ENCODE data around the gene CCDC192. TPM values are rescaled to one million over a fixed set of nuclear protein-coding genes. Genes with fewer than 3 reads are reported as not detected.
A peak's percentile ranks its signal among the peaks of the same experiment; 100 is the strongest.
"Not testable (repeated sequence)": the region's sequence is repeated elsewhere in the genome, so short reads cannot be mapped to it uniquely, and the experiment has no call there.

CCDC192 gene
- total and polyA plus RNA-seq, 5 experiments from 2014 or later = not detected

DNA sequence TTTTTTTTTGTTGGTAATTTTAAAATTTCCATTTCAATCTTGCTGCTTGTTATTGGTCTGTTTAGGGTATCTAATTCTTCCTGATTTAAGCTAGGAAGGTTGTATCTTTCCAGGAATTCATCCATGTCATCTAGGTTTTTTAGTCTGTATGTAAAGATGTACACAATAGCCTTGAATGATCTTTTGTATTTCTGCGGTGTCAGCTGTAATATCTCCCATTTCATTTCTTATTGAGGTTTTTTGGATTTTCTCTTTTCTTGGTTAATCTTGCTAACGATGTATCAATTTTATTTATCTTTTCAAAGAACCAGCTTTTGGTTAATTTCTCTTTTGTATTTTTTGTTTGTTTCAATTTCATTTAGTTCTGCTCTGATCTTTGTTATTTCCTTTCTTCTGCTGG is 79.3 kb downstream of the CCDC192 start:
- DNase-seq, H3K27ac Mint-ChIP-seq, H3K4me1 Mint-ChIP-seq, H3K4me3 Mint-ChIP-seq, POLR2A ChIA-PET, H3K36me3 Mint-ChIP-seq, ATAC-seq: not testable (repeated sequence)
- H3K9me3 Mint-ChIP-seq = peaks cover 0 to 42% (median 11%) of the 10 kb centered on the region in 9 donors
- peaks cover 0 to 14% (median 0%) of the 10 kb centered on the region in 5 donors for H3K27me3 Mint-ChIP-seq

DNA sequence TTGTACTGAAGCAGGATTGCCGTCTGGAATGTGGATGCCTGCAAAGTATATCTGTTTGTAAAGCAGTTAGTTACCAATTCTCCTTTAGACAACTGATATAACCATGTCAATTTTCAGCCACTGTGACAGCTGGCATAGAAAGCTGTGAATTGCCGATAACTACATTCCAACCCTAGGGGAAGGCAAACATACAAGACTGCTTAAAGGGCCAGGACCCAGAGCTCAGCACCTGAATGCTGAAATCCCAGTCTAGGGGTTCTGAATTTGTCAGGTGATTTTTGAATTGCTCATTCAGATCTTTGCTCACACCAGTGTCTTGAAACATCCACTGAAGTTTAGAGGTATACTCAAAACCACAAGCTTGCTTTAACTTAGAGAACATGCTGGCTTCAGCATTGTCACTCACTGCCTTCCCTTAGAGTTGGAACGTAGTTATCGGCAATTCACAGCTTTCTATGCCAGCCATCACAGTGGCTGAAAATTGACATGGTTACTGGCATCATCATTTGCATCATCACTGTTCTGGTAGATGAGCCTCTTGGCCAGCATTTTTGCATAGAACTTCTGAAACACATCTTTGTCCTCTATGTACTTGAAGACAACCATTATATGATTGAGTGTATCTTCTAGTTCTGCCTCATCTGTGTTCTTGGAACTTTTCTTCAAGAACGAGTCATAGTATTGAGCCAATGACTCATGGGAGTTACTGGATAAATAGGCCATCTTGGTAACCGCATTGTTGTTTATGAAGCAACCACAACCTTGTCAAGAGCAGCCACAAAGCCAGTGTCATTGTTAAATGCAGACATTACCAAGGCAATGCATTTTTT is 82.1 kb downstream of the CCDC192 start:
- Mint-ChIP-seq H3K9me3 (peaks cover 3 to 35% (median 7%) of the 10 kb centered on the region in 9 donors), H3K4me3 (no peak overlapping the region), H3K27me3 (peaks cover 0 to 14% (median 4%) of the 10 kb centered on the region in 5 donors), H3K4me1 (no peaks in the 10 kb centered on the region), H3K27ac (no peak overlapping the region), H3K36me3 (peaks cover 0 to 3% (median 0%) of the 10 kb centered on the region in 3 donors)
- POLR2A ChIA-PET = no interaction called here
- ATAC-seq = no peak
- peak in 1 of 10 donors; percentile 1 for DNase-seq

GRCh38 chr5:127791439-127791838 is 88.2 kb downstream of the CCDC192 start:
- ATAC-seq = no peak
- Mint-ChIP-seq H3K4me3 (no peak overlapping the region), H3K4me1 (no peaks in the 10 kb centered on the region), H3K36me3 (peaks cover 0 to 21% (median 3%) of the 10 kb centered on the region in 3 donors), H3K27me3 (peaks cover 0 to 6% (median 0%) of the 10 kb centered on the region in 5 donors), H3K9me3 (peaks cover 5 to 36% (median 24%) of the 10 kb centered on the region in 9 donors), H3K27ac (no peak overlapping the region)
- no peak for DNase-seq
- POLR2A ChIA-PET = no interaction called here

GRCh38 chr5:127791908-127792307 is 88.7 kb downstream of the CCDC192 start:
- POLR2A ChIA-PET, ATAC-seq, H3K27ac Mint-ChIP-seq, H3K27me3 Mint-ChIP-seq, H3K4me1 Mint-ChIP-seq, DNase-seq, H3K4me3 Mint-ChIP-seq: not testable (repeated sequence)
- peaks cover 5 to 36% (median 24%) of the 10 kb centered on the region in 9 donors for H3K9me3 Mint-ChIP-seq
- H3K36me3 Mint-ChIP-seq = peaks cover 0 to 21% (median 3%) of the 10 kb centered on the region in 3 donors

DNA sequence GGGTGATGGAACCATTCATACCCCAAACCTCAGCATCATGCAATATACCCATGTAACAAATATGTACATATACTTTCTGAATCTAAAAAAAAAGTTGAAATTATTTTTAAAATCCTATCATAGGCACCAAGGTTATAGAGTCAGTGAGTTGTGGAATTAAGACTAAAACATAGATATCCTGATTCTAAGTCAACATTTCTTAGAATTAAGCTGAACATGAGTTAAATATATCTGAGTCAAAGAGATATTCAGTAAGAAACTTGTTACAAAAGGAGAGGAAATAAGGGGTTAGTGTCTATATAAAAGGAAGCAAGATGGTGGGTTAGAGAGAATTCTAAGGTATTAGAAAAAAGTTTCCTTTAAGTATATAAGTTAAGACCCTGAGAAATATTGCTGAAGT is 89.9 kb downstream of the CCDC192 start:
- Mint-ChIP-seq H3K9me3 (peaks cover 5 to 36% (median 22%) of the 10 kb centered on the region in 9 donors), H3K4me1 (no peaks in the 10 kb centered on the region), H3K27me3 (peaks cover 0 to 6% (median 0%) of the 10 kb centered on the region in 5 donors), H3K27ac (no peak overlapping the region), H3K4me3 (no peak overlapping the region), H3K36me3 (peaks cover 0 to 21% (median 3%) of the 10 kb centered on the region in 3 donors)
- no peak for DNase-seq
- ATAC-seq = no peak
- POLR2A ChIA-PET = no interaction called here

DNA sequence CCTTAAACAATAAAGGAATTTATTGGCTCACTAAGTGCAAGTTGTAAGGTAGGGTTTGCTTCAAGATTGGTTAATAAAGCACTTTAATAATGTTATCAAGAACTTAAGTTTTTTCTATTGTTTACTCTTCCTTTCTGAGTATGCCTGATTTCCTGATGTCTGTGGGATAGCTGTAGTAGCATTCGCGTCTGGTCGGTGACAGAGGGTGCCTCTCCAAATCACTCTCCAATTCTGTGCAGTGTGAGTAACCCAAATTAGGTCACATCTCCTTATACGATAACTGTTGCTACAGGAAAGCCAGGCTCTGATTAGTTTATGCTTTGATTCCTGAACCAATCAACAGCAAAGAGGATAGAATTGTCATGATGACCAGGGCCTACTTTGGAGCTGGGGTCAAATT is 90.7 kb downstream of the CCDC192 start:
- H3K27ac Mint-ChIP-seq = no peak overlapping the region

GRCh38 chr5:127796211-127796610 is 93.0 kb downstream of the CCDC192 start:
- DNase-seq = no peak
- no peaks in the 10 kb centered on the region for H3K4me1 Mint-ChIP-seq
- no peak for ATAC-seq
- H3K36me3 Mint-ChIP-seq = peaks cover 0 to 10% (median 3%) of the 10 kb centered on the region in 3 donors
- POLR2A ChIA-PET = no interaction called here
- H3K9me3 Mint-ChIP-seq = peaks cover 3 to 17% (median 12%) of the 10 kb centered on the region in 9 donors
- H3K27ac Mint-ChIP-seq = no peak overlapping the region
- peaks cover 0 to 10% (median 2%) of the 10 kb centered on the region in 5 donors for H3K27me3 Mint-ChIP-seq
- no peak overlapping the region for H3K4me3 Mint-ChIP-seq

More for the DNA sequence above, 90.7 kb downstream of the CCDC192 start:
- peaks cover 0 to 21% (median 3%) of the 10 kb centered on the region in 3 donors for H3K36me3 Mint-ChIP-seq
- no peak overlapping the region for H3K4me3 Mint-ChIP-seq
- H3K9me3 Mint-ChIP-seq = peaks cover 5 to 36% (median 22%) of the 10 kb centered on the region in 9 donors
- no peaks in the 10 kb centered on the region for H3K4me1 Mint-ChIP-seq
- POLR2A ChIA-PET = no interaction called here
- H3K27me3 Mint-ChIP-seq = peaks cover 0 to 10% (median 2%) of the 10 kb centered on the region in 5 donors
- no peak for DNase-seq
- ATAC-seq = no peak

DNA sequence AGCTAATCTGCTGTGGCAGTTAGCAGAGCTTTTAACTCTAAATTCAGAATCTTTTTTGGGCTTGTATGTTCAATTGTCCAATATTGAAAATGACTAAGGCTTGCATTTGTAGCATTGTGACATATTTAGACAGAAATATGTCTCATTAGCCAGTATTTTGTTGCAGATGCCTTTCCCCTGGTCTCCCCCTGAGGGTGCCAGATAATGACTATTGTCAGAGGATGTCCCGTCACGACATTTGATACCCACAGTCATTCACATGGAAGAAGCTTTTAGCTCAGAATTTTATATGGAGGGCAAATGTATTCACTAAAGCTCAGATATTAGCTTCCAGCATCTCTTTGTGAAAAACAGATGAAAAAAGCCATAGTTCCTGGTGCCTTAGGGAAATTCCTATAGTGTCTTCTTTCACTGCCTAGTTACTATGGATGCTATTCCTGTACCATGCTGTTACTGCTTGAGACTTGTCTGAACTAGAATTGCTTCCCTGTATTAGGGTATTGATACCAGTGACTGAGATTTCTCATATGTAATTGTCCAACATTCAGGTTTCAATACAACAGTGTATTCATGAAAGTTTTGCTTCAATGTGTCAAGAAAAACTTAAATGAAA is 96.2 kb downstream of the CCDC192 start:
- no peaks in the 10 kb centered on the region for H3K4me1 Mint-ChIP-seq
- H3K27ac Mint-ChIP-seq = no peak overlapping the region
- ATAC-seq (no peak), DNase-seq (no peak)
- H3K36me3 Mint-ChIP-seq = no peaks in the 10 kb centered on the region
- POLR2A ChIA-PET = no interaction called here
- no peak overlapping the region for H3K4me3 Mint-ChIP-seq
- peaks cover 0 to 10% (median 4%) of the 10 kb centered on the region in 5 donors for H3K27me3 Mint-ChIP-seq
- H3K9me3 Mint-ChIP-seq = no peaks in the 10 kb centered on the region

DNA sequence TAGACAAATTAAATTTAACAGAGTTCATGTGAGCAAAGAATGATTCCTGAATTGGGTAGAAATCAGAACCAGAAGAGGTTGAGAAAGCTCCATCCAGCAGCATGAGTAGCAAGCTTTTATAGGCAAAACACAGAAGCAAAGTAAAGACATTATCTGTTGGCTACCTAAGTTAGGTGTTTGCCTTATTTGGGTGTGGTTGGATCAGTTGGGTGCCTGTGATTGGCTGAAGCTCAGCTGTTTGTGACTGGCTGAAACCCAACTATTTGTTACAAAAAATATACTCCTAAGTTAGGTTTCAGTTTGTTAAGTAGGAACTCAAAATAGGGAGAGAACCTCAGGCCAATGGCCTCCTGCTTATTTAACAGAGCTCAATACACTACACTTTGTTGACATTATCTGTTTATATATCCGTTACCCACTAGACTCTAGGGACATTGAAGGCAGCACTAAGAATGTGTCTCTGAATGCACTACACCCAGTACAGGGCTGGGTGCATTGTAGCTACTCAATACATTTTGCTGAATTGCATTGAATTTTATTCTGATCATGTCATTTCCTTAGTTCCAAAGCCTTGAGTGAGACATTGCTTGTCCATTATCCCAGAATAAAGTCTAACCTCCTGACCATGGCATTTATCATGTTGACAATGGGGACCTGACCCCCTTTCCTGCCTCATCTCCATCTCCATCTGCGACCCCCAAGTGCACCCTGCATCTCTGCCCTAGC is 98.7 kb downstream of the CCDC192 start:
- no peaks in the 10 kb centered on the region for H3K4me1 Mint-ChIP-seq
- peaks cover 0 to 10% (median 4%) of the 10 kb centered on the region in 5 donors for H3K27me3 Mint-ChIP-seq
- no peaks in the 10 kb centered on the region for H3K9me3 Mint-ChIP-seq
- H3K36me3 Mint-ChIP-seq = no peaks in the 10 kb centered on the region
- ATAC-seq (no peak), DNase-seq (no peak)
- H3K4me3 Mint-ChIP-seq = no peak overlapping the region
- no peak overlapping the region for H3K27ac Mint-ChIP-seq
- POLR2A ChIA-PET = no interaction called here

- Mint-ChIP-seq H3K27ac (no peak overlapping the region), H3K4me3 (no peak overlapping the region)
These were observed 99.3 kb downstream of the CCDC192 start for GRCh38 chr5:127802477-127802865.

DNA sequence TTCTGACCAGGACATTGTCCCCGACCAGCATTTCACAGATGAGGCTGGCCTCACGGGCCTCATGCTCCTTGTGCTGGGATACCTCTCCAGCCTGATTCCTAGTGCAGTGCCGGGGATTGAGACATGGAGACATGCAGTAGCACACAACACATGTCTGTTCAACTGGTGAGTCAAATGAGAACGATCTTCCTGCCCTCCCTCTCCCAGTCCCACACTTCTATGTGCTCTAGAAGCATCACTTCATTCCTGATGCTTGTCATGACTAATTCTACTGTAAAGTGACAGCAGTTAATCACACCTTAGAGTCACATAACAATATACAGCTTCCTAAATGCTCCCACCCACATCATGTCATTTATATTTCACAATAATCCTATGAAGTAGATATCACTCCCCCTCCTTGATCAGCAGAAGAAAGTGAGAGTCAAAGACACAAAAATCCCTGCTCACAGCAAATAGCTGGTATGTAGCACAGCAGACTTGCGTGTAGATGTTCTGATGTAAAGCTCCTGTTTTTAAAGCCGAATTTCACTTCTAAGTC is 101.8 kb downstream of the CCDC192 start:
- POLR2A ChIA-PET = no interaction called here
- H3K4me1 Mint-ChIP-seq = no peaks in the 10 kb centered on the region

More at GRCh38 chr5:127802477-127802865, 99.3 kb downstream of the CCDC192 start:
- ATAC-seq = no peak
- Mint-ChIP-seq H3K9me3 (no peaks in the 10 kb centered on the region), H3K4me1 (no peaks in the 10 kb centered on the region), H3K36me3 (no peaks in the 10 kb centered on the region), H3K27me3 (peaks cover 0 to 10% (median 4%) of the 10 kb centered on the region in 5 donors)
- no peak for DNase-seq
- POLR2A ChIA-PET = no interaction called here

DNA sequence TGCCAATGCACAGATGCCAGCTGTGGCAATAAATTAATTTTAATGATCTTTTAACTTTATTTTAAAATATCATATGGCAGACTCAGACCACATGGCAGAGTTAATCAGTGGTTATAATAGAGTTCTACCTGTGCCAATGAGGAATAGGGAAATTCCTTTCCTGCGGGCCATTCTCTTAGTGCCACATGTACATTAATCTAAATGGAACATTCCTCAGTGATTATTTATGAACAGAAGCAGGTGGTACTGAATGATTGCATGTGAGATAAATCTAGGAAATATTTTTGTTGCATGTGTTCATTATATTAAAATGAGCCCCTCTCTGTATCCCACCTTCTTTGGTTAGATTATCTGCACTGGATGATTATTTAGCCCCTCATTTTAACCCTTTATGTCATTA is 102.3 kb downstream of the CCDC192 start:
- Mint-ChIP-seq H3K4me1 (no peaks in the 10 kb centered on the region), H3K27ac (no peak overlapping the region), H3K9me3 (no peaks in the 10 kb centered on the region), H3K4me3 (no peak overlapping the region), H3K27me3 (peaks cover 0 to 9% (median 0%) of the 10 kb centered on the region in 5 donors), H3K36me3 (no peaks in the 10 kb centered on the region)
- ATAC-seq (no peak), DNase-seq (no peak)
- POLR2A ChIA-PET = no interaction called here

More for the DNA sequence above, 101.8 kb downstream of the CCDC192 start:
- no peak overlapping the region for H3K4me3 Mint-ChIP-seq
- H3K27me3 Mint-ChIP-seq = peaks cover 0 to 9% (median 0%) of the 10 kb centered on the region in 5 donors
- no peak for DNase-seq
- no peak overlapping the region for H3K27ac Mint-ChIP-seq
- H3K36me3 Mint-ChIP-seq = no peaks in the 10 kb centered on the region
- no peaks in the 10 kb centered on the region for H3K9me3 Mint-ChIP-seq
- ATAC-seq = no peak

Data from naive thymus-derived CD8-positive, alpha-beta T cell (primary cell).